ENCODE results near the gene FTO. TPM values are rescaled to one million over a fixed set of nuclear protein-coding genes. Genes with fewer than 3 reads are reported as not detected.

Gene FTO
- total RNA-seq, 1 experiment from 2014 or later = 78.3 TPM

GRCh38 chr16:54145881-54146280 is 441.9 kb downstream of the FTO start:
- 0 out of 2 replicates have a peak, but pooled peaks cover 5% of the 10 kb centered on the region for H3K9me3 ChIP-seq
- ChIA-PET POLR2A (no interaction called here), CTCF (no interaction called here)
- BruUV-seq (replicated peaks) = no TSS peak
- H3K36me3 ChIP-seq (ENCODE audit: control insufficient read depth, insufficient read depth, low read length) = no peaks in the 10 kb centered on the region
- Mint-ChIP-seq H3K9me3 (ENCODE audit: unreplicated experiment) (peaks cover 10% of the 10 kb centered on the region), H3K27me3 (ENCODE audit: insufficient read depth, unreplicated experiment) (no peaks in the 10 kb centered on the region), H3K4me1 (ENCODE audit: low read depth, unreplicated experiment) (no peaks in the 10 kb centered on the region), H3K4me3 (ENCODE audit: unreplicated experiment) (no peak overlapping the region), H3K27ac (ENCODE audit: unreplicated experiment) (no peak overlapping the region), H3K36me3 (ENCODE audit: insufficient read depth, unreplicated experiment) (no peaks in the 10 kb centered on the region)
- no peaks in the 10 kb centered on the region for H3K4me1 ChIP-seq
- intact Hi-C loops (cut with micrococcal nuclease; ENCODE audit: unreplicated experiment) = no loop called here
- TF ChIP-seq CTCF (IDR thresholded peaks at IDR 0.05; ENCODE audit: insufficient read depth in 1 of 2, low read depth in 1 of 2, low read length in 1 of 2, severe bottlenecking in 1 of 2, unreplicated experiment in 1 of 2) = no peak
- no peak for DNase-seq
- no peak overlapping the region for H3K4me3 ChIP-seq (ENCODE audit: low read depth, low read length)
- no peaks in the 10 kb centered on the region for H3K27me3 ChIP-seq (replicated peaks; ENCODE audit: control insufficient read depth, insufficient read depth, low read length)

GRCh38 chr16:54148974-54149373 is 445.0 kb downstream of the FTO start:
- Histone ChIP-seq H3K27me3 (replicated peaks; ENCODE audit: control insufficient read depth, insufficient read depth, low read length) (no peaks in the 10 kb centered on the region), H3K4me1 (peaks cover 14% of the 10 kb centered on the region), H3K36me3 (ENCODE audit: control insufficient read depth, insufficient read depth, low read length) (no peaks in the 10 kb centered on the region), H3K9me3 (0 out of 2 replicates have a peak, but pooled peaks cover 5% of the 10 kb centered on the region), H3K4me3 (ENCODE audit: low read depth, low read length) (no peak overlapping the region)
- Mint-ChIP-seq H3K9me3 (ENCODE audit: unreplicated experiment) (peaks cover 10% of the 10 kb centered on the region), H3K27me3 (ENCODE audit: insufficient read depth, unreplicated experiment) (no peaks in the 10 kb centered on the region), H3K4me3 (ENCODE audit: unreplicated experiment) (no peak overlapping the region), H3K36me3 (ENCODE audit: insufficient read depth, unreplicated experiment) (peaks cover 9% of the 10 kb centered on the region), H3K4me1 (ENCODE audit: low read depth, unreplicated experiment) (peaks cover 13% of the 10 kb centered on the region), H3K27ac (ENCODE audit: unreplicated experiment) (no peak overlapping the region)
- TF ChIP-seq CTCF (IDR thresholded peaks at IDR 0.05; ENCODE audit: insufficient read depth in 1 of 2, low read depth in 1 of 2, low read length in 1 of 2, severe bottlenecking in 1 of 2, unreplicated experiment in 1 of 2) = no peak
- CTCF ChIA-PET = no interaction called here
- intact Hi-C loops (cut with micrococcal nuclease; ENCODE audit: unreplicated experiment) = no loop called here
- POLR2A ChIA-PET = no interaction called here
- BruUV-seq (replicated peaks) = no TSS peak
- no peak for DNase-seq

- Histone ChIP-seq H3K4me3 (ENCODE audit: low read depth, low read length) (no peak overlapping the region), H3K36me3 (ENCODE audit: control insufficient read depth, insufficient read depth, low read length) (no peaks in the 10 kb centered on the region), H3K9me3 (0 out of 2 replicates have a peak, but pooled peaks cover 5% of the 10 kb centered on the region), H3K4me1 (peaks cover 14% of the 10 kb centered on the region), H3K27me3 (replicated peaks; ENCODE audit: control insufficient read depth, insufficient read depth, low read length) (no peaks in the 10 kb centered on the region)
- Mint-ChIP-seq H3K36me3 (ENCODE audit: insufficient read depth, unreplicated experiment) (peaks cover 9% of the 10 kb centered on the region), H3K27me3 (ENCODE audit: insufficient read depth, unreplicated experiment) (no peaks in the 10 kb centered on the region), H3K27ac (ENCODE audit: unreplicated experiment) (no peak overlapping the region), H3K4me3 (ENCODE audit: unreplicated experiment) (no peak overlapping the region), H3K4me1 (ENCODE audit: low read depth, unreplicated experiment) (peaks cover 13% of the 10 kb centered on the region), H3K9me3 (ENCODE audit: unreplicated experiment) (peaks cover 18% of the 10 kb centered on the region)
- TF ChIP-seq CTCF (IDR thresholded peaks at IDR 0.05; ENCODE audit: insufficient read depth in 1 of 2, low read depth in 1 of 2, low read length in 1 of 2, severe bottlenecking in 1 of 2, unreplicated experiment in 1 of 2) = no peak
- intact Hi-C loops (cut with micrococcal nuclease; ENCODE audit: unreplicated experiment) = no loop called here
- no TSS peak for BruUV-seq (replicated peaks)
- ChIA-PET POLR2A (interaction anchor here (0.8 kb wide), 1 partner anchor 15 kb away, joined by 4 read pairs; no protein-coding TSS in a partner anchor), CTCF (no interaction called here)
- DNase-seq = no peak
Measured at GRCh38 chr16:54150861-54151260, 446.9 kb downstream of the FTO start.
